DOHH2 (cell line): ENCODE data around the gene WDFY2.

Experiments used
- H3F3A ChIP-seq: fragments of 200-600 bp; sonication (generic), shearing (Covaris generic); 2 replicates; pipeline ENCODE4 v1.6.0; 2016; ENCODE audit warnings: antibody characterized with exemption, mild to moderate bottlenecking; ENCODE audit not compliant: control insufficient read depth, insufficient read depth
- H3K27ac ChIP-seq: fragments of 200-600 bp; sonication (generic); 2 replicates; pipeline ENCODE4 v1.5.1; 2014; ENCODE audit warnings: low read depth, mild to moderate bottlenecking, low read length, moderate library complexity
- H3K27me3 ChIP-seq: fragments of 200-600 bp; sonication (generic); 2 replicates; pipeline ENCODE4 v1.6.1; 2014; ENCODE audit warnings: mild to moderate bottlenecking, low read length, mixed read lengths; ENCODE audit not compliant: control insufficient read depth
- H3K36me3 ChIP-seq: fragments of 200-600 bp; sonication (generic); 2 replicates; pipeline ENCODE4 v1.6.1; 2014; ENCODE audit warnings: mild to moderate bottlenecking, low read length, moderate library complexity, mixed read lengths; ENCODE audit not compliant: control insufficient read depth
- H3K4me1 ChIP-seq: fragments of 200-600 bp; sonication (generic); 2 replicates; pipeline ENCODE4 v1.6.1; 2014; ENCODE audit warnings: mild to moderate bottlenecking, low read length, mixed read lengths; ENCODE audit not compliant: control insufficient read depth
- H3K4me2 ChIP-seq: fragments of 200-600 bp; sonication (generic); 2 replicates; pipeline ENCODE4 v1.6.0; 2014; ENCODE audit warnings: mild to moderate bottlenecking, low read length, moderate library complexity
- H3K4me3 ChIP-seq: fragments of 200-600 bp; sonication (generic); 2 replicates; pipeline ENCODE4 v1.5.1; 2014; ENCODE audit warnings: mild to moderate bottlenecking, low read length, mixed read lengths
- H3K79me2 ChIP-seq: fragments of 200-600 bp; sonication (generic); 2 replicates; pipeline ENCODE4 v1.6.1; 2014; ENCODE audit warnings: mild to moderate bottlenecking, low read length, mixed read lengths; ENCODE audit not compliant: control insufficient read depth
- H3K9me2 ChIP-seq: fragments of 200-600 bp; sonication (generic); replicated peaks from 2 replicates; pipeline ENCODE4 v1.6.1; 2014; ENCODE audit warnings: mild to moderate bottlenecking, low read length, mixed read lengths; ENCODE audit not compliant: control insufficient read depth
- H3K9me3 ChIP-seq: fragments of 200-600 bp; sonication (generic); 2 replicates; pipeline ENCODE4 v1.6.1; 2014; ENCODE audit warnings: antibody characterized with exemption, low read length, mixed read lengths; ENCODE audit not compliant: control insufficient read depth, insufficient read depth
- H4K20me1 ChIP-seq: fragments of 200-600 bp; sonication (generic); 2 replicates; pipeline ENCODE4 v1.6.0; 2014; ENCODE audit warnings: low read depth, mild to moderate bottlenecking, antibody characterized with exemption, low read length, moderate library complexity; ENCODE audit not compliant: control insufficient read depth, insufficient read depth
- EZH2phosphoT487 ChIP-seq: fragments of 200-600 bp; sonication (generic); IDR thresholded peaks from 2 replicates; pipeline ENCODE4 v1.6.1; 2017; ENCODE audit warnings: borderline replicate concordance, mild to moderate bottlenecking, antibody characterized with exemption, low read length, moderate library complexity, mixed read lengths
- TF ChIP-seq, protein P1 (sequence below): fragments of 200-600 bp; sonication (generic); IDR thresholded peaks from one replicate; pipeline ENCODE4 v1.5.1; 2014; ENCODE audit warnings: antibody characterized with exemption, mild to moderate bottlenecking, low read depth, low read length; ENCODE audit not compliant: poor library complexity, severe bottlenecking

WDFY2 gene

DNA sequence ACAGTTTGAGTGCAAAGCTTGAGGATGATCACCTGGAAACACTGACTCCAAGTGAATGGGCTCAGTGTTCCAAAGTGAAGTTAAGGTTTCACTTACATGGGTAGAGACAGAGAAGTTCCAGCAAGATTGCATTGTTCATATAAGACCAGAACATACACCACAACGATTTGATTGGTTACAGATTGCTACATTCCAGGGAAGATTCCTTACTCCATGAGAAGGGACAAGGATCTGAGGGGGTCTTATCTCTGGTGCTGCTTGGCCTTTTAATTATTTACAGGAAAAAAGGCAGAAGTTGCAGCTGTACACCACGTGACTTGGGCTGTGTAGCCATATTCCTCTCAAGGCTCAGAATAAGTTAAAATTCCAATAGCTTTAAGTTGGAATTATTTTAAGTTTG is 12.3 kb downstream of the WDFY2 start:
- Histone ChIP-seq H3K9me2 (no peaks in the 10 kb centered on the region), H3K36me3 (no peaks in the 10 kb centered on the region), H3K27me3 (no peaks in the 10 kb centered on the region), H3K4me2 (no peak overlapping the region), H3K79me2 (peaks cover 14% of the 10 kb centered on the region), H3K9me3 (no peaks in the 10 kb centered on the region), H3F3A (no peaks in the 10 kb centered on the region; the same call in 1 of the 2 replicates), H3K4me3 (no peak overlapping the region), H3K4me1 (peaks cover 3% of the 10 kb centered on the region; the same call in 1 of the 2 replicates), H4K20me1 (0 out of 2 replicates have a peak, but pooled peaks cover 3% of the 10 kb centered on the region), H3K27ac (no peak overlapping the region)
- TF ChIP-seq, protein P1, sequence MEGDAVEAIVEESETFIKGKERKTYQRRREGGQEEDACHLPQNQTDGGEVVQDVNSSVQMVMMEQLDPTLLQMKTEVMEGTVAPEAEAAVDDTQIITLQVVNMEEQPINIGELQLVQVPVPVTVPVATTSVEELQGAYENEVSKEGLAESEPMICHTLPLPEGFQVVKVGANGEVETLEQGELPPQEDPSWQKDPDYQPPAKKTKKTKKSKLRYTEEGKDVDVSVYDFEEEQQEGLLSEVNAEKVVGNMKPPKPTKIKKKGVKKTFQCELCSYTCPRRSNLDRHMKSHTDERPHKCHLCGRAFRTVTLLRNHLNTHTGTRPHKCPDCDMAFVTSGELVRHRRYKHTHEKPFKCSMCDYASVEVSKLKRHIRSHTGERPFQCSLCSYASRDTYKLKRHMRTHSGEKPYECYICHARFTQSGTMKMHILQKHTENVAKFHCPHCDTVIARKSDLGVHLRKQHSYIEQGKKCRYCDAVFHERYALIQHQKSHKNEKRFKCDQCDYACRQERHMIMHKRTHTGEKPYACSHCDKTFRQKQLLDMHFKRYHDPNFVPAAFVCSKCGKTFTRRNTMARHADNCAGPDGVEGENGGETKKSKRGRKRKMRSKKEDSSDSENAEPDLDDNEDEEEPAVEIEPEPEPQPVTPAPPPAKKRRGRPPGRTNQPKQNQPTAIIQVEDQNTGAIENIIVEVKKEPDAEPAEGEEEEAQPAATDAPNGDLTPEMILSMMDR, result no peak
- no peak for TF ChIP-seq EZH2phosphoT487

DNA sequence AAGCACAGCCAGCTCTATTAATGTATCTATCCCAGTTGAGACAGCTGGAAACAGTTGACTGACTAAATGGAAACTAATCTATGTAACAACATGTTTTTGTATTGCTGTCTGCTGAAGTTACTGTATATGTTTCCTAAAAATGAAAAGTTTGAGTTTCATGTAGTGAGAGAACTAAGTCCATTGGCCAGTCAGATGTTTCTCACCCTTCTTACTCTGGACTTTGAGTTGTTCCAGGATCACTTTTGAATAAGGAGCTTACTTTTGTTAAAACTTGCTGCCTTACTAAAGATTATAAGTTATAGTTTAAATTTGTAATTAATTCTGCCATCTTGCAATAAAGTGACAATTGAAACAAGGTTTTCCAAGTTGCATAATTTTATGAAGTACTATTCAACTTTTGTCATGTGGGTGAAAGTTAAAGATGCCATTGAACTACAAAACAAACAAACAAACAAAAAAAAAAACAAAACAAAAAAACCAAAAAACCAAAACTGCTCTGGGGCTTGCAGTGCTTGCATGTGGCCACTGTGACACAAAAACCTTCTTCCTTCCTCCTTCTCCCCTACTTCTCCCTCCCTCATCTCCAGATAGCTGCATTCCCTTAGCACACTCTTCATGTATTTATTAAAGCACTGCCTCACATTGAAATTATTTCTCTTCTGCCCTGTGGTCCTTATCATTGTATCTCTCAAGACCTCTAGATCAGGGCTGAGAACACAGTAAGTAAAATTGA is 15.3 kb downstream of the WDFY2 start:
- Histone ChIP-seq H3K27ac (no peak overlapping the region), H3K79me2 (peaks cover 11% of the 10 kb centered on the region), H3K4me2 (no peak overlapping the region)

GRCh38 chr13:51600703-51601102 is 16.4 kb downstream of the WDFY2 start:
- Histone ChIP-seq H3K36me3 (no peaks in the 10 kb centered on the region), H3K4me1 (peaks cover 3% of the 10 kb centered on the region; the same call in 1 of the 2 replicates), H3K9me2 (no peaks in the 10 kb centered on the region), H3K79me2 (peaks cover 3% of the 10 kb centered on the region; the same call in 1 of the 2 replicates), H3K4me3 (no peak overlapping the region), H3K9me3 (no peaks in the 10 kb centered on the region), H3K27ac (no peak overlapping the region), H3K27me3 (no peaks in the 10 kb centered on the region), H3F3A (no peaks in the 10 kb centered on the region), H4K20me1 (no peaks in the 10 kb centered on the region), H3K4me2 (no peak overlapping the region)
- TF ChIP-seq, protein P1, result no peak
- no peak for TF ChIP-seq EZH2phosphoT487

More for the DNA sequence above, 15.3 kb downstream of the WDFY2 start:
- H3K9me3 ChIP-seq, result no peaks in the 10 kb centered on the region
- TF ChIP-seq, protein P1, result peak; percentile 23
- no peak for TF ChIP-seq EZH2phosphoT487
- no peaks in the 10 kb centered on the region for H3K36me3 ChIP-seq
- 0 out of 2 replicates have a peak, but pooled peaks cover under 1% of the 10 kb centered on the region for H4K20me1 ChIP-seq
- peaks cover 3% of the 10 kb centered on the region; the same call in 1 of the 2 replicates for H3K4me1 ChIP-seq
- H3K9me2 ChIP-seq, result no peaks in the 10 kb centered on the region
- no peak overlapping the region for H3K4me3 ChIP-seq
- no peaks in the 10 kb centered on the region for H3F3A ChIP-seq
- no peaks in the 10 kb centered on the region for H3K27me3 ChIP-seq
